Activated T-cell treated with anti-CD3 and anti-CD28 coated beads for 1 hour (primary cell): ENCODE measurements around the gene PTGER4.
"Not testable (repeated sequence)": the region's sequence is repeated elsewhere in the genome, so short reads cannot be mapped to it uniquely, and the experiment has no call there.

ENCODE experiments used
- DNase-seq: peaks from one replicate; pipeline ENCODE4 v3.0.0-alpha.2; 2020; ENCODE audit warnings: low read depth

PTGER4 gene

DNA sequence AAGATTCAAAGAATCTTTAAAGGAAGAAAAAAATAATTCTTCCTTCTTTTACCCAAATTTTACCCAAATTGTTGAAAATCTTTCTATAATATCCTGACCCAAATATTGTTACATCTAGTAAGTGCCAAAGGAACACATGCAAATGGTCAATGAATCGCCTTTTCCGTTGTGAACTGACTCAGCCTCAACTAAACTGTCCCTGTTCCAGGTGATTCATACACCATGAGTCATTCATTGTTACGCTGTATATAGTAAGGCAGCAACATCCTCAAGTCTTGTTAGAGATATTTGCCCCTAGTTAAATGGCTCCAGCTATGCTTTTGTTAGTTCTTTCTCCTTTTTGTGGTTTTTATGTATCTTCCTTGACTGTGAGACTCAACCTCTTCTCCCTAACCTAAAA is 9.7 kb downstream of the PTGER4 start:
- DNase-seq, result no peak

DNA sequence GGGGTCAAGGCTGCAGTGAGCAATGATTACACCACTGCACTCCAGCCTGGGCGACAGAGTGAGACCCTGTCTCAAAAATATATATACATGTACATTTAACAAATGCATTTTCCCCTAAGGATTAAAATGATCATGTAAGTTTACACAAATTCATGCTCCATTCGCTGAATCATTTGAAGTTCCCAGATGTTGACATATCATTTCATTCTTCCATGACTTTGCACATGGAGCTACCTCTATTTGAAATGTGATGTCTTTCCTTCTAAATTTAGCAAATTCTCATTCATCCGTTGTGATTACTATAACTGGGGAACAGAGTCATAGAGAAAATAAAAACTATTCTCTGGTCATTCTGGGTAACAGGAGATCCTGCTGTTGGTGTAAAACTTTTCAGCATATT is 10.6 kb downstream of the PTGER4 start:
- no peak for DNase-seq

DNA sequence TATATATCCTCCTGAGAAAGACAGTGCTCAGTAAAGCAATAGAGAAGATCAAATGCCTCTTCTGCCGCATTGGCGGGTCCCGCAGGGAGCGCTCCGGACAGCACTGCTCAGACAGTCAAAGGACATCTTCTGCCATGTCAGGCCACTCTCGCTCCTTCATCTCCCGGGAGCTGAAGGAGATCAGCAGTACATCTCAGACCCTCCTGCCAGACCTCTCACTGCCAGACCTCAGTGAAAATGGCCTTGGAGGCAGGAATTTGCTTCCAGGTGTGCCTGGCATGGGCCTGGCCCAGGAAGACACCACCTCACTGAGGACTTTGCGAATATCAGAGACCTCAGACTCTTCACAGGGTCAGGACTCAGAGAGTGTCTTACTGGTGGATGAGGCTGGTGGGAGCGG is 12.2 kb downstream of the PTGER4 start:
- no peak for DNase-seq

DNA sequence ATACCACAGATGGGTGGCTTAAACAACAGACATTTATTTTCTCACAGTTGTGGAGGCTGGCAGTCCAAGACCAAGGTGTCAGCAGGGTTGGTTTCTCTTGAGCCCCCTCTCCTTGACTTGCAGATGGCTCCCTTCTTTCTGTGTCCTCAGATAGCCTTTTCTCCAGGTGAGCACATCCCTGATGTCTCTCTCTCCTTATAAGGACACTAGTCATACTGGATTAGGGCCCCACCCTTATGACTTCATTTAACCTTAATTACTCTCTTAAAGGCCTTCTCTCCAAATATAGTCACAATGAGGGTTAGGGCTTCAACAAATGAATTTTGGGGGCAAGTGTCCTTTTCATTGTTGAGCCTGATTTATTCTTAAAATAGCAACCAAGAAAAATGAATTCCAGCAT is 14.7 kb downstream of the PTGER4 start:
- no peak for DNase-seq

DNA sequence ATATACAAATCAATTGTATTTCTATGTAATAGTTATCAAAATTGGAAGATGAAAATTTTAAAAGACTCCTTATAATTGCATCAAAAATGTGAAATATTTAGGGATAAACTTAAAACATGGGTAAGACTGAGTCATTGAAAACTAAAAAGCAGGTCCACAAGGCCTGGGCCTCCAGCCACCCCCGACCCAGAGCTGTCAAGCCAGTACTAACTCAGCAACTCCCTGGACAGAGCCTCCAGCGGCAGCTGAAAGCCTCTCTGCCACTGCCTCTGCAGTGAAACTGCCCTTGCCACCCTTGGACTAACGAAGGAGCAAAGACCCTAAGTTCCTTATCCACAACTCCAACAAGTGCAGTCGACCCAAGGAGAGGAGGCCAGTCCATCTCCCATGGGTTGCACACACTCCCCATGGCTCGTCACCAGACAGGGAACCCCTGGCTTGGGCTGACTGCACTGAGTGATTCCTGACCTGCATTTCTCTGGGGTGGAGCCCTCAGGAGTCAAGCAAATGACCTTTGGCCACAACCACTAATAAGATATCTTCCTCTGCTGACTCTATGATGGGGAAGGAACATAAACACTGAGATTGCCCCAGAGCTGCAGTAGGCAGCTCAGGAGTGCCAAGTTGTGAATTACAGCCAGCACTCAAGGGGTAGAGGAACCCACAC is 20.5 kb downstream of the PTGER4 start:
- DNase-seq, result no peak

DNA sequence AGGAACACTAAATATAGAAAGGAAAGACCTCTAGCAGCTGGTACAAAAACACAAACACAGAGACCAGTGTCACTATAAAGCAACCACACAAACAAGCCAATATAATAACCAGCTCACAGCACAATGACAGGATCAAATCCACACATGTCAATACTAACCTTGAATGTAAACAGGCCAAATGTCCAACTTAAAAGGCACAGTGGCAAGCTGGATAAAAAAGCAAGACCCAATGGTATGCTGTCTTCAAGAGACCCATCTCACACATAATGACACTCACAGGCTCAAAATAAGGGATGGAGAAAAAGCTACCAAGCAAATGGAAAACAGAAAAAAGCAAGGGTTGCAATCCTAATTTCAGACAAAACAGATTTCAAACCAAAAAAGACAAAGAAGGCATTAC is 22.3 kb downstream of the PTGER4 start:
- DNase-seq, result not testable (repeated sequence)

DNA sequence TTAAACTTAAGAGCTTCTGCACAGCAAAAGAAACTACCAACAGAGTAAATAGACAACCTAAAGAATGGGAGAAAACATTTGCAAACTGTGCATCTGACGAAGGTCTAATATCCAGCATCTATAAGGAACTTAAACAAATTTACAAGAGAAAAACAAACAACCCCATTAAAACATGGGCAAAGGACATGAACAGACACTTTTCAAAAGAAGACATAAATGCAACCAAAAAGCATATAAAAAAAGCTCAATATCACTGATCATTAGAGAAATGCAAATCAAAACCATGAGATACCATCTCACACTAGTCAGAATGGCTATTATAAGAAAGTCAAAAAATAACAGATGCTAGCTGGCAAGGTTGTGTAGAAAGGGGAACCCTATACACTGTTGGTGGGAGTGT is 25.8 kb downstream of the PTGER4 start:
- DNase-seq, result not testable (repeated sequence)

DNA sequence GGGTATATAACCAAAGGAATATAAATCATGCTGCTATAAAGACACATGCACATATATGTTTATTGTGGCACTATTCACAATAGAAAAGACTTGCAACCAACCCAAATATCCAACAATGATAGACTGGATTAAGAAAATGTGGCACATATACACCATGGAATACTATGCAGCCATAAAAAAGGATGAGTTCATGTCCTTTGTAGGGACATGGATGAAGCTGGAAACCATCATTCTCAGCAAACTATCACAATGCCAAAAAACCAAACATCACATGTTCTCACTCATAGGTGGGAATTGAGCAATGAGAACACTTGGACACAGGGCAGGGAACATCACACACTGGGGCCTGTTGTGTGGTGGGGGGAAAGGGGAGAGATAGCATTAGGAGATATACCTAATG is 30.9 kb downstream of the PTGER4 start:
- not testable (repeated sequence) for DNase-seq

DNA sequence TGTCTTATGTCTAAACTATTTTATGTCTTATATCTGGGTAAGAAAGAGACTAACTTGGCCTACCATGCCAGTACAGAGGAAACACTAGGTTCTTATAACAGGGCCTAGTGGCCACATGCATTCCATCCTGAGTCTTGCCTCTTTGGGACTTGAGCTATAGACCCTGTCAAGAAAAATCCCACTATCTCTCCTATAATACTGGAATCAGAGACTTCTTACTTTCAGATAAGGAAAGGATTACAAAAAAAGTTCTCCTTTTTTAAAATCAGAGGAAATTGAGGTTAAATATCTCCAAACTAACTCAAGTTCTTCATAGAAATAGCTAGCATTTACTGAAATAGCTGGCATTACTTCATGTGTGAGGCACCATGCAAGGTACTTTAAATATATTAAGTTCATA is 34.3 kb downstream of the PTGER4 start:
- DNase-seq, result no peak

DNA sequence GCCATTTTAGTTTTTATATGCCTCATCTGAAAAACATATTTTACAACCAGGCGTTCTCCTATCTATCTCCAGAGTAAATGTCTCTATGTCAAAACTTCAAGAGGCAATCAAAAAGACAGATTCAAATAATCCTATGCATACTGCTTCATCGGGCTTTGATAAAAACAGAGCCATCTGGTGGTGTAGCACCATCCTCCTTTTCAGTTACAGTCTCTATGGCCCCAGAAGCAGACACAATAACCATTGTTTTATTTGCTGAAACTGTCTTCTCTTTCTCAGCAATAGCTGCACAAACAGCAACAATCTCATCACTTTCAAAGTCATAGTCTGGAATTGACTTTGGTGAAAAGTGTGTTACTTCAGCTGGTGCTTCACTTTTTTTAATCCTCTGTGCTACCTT is 36.3 kb downstream of the PTGER4 start:
- no peak for DNase-seq

DNA sequence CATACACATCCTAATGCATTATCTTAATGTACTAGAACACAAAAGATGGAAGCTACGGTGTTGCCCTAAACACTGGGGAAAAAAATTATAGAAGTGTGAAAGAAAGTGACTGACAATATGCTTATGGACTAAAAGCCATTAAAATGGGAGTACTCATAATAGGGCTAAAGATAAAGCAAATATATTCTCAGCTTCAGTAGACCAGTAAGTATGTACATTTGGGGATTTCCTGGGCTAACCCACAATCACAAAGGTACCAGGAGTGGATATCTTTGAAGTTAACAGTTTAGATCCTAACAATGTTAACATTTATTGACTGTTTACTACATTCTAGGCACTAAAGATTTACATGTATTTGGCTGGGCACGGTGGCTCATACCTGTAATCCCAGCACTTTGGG is 36.9 kb downstream of the PTGER4 start:
- DNase-seq, result no peak

DNA sequence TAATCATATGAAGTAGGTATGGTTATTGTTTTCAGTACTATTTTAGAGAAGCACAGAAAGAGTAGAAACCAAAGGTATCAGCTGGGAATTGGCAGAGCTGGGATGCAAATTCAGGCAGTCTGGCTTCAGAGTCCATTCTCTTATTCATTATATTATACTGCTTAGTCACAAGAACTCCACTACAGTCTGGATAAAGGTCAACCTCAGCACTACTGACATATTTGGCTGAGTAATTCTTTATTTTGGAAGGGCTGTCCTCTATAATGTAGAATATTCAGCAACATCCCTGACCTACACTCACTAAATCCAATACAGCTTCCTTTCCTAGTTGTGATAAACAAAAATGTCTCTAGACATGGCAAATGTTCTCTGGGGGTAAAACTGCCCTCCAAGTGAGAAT is 37.6 kb downstream of the PTGER4 start:
- no peak for DNase-seq

DNA sequence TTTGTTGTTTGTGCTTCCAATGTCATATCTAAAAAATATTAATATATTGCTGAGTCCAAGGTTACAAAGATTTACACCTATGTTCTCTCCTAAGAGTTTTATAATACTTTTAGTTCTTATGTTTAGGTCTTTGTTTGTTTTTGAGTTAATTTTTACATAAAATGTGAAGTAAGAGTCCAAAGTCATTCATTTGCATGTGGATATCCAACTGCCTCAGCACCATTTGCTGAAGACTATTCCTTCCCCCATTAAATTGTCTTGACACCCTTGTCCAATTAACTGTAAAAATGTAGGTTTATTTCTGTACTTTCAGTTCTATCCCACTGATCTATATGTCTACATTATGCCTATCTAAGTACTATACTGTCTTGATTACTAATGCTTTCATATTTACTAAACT is 40.4 kb downstream of the PTGER4 start:
- DNase-seq, result no peak

DNA sequence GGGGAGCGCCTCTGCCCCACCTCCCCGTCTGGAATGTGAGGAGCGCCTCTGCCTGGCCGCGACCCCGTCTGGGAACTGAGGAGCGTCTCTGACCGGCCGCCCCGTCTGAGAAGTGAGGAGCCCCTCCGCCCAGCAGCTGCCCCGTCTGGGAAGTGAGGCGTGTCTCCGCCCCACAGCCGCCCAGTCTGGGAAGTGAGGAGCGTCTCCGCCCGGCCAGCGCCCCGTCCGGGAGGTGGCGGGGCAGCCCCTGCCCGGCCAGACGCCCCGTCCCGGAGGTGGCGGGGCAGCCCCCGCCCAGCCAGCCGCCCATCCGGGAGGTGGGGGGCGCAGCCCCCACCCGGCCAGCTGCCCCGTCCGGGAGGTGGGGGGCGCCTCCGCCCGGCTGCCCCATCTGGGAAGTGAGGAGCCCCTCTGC is 42.8 kb downstream of the PTGER4 start:
- DNase-seq, result not testable (repeated sequence)

DNA sequence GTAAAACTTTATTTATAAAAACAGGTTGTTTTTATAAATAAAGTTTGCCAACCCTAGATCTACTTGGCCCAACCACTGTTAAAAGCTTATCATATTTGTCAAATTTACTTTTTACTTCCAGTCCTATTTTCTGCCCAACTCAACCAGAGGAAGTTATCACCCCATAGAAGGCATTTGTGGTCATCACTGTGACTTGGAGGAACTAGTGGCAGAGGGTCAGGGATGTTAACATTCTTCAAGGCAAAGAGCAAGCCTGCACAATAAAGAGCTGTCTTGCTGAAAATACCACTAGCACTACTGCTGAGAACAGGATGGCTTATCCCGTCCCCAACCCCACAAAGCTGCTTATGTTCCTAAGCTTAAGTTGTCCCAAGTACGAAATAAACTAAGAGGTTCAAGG is 53.7 kb downstream of the PTGER4 start:
- DNase-seq, result no peak

DNA sequence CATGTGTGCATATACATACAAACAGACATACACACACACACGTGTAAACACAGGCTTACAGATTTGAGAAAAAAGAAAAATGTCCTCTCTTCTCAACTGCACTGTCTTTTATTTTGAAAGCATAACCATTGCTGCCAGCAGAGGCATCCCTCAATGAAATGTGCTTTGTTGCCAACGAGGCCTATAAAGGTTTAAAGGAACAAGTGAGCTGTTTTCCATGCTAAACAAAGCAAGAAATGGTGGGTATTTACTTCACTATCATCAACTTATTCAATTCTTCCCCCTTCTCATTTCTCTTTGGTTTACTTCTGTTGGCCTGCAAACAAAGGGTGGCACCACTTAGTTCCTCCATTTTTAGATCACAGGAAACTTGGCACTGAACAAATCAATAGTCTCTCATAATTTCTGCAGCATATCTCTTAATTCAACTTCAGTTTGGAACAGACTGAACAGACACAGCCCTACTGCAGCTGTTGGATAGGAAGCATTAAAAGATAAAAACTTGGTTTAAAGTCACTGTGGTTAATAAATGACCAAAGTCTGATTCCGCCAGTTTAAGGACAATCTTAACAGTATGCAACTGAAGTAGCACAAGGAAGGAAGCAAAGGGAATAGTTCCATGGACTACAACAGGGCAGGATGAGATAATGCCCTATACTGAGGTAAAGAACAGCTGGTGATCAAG is 54.3 kb downstream of the PTGER4 start:
- DNase-seq, result no peak

DNA sequence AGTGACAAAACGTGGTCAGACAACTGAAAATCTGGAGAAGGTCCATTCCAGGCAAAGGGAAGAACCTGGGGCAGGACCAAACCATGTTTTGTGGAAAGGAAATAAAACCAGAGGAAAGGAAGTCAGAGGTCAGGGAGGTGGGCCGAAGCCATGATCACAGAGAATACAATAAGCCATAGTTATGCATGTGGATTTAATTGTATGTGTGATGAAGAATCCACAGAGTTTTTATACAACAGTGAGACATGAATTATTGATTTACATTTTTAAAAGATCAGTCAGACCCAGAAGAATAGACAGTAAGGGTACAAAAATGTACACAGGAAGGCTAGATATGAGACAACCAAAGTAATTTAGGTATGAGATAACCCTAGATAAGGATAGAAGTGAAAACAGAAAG is 55.3 kb downstream of the PTGER4 start:
- DNase-seq, result no peak

DNA sequence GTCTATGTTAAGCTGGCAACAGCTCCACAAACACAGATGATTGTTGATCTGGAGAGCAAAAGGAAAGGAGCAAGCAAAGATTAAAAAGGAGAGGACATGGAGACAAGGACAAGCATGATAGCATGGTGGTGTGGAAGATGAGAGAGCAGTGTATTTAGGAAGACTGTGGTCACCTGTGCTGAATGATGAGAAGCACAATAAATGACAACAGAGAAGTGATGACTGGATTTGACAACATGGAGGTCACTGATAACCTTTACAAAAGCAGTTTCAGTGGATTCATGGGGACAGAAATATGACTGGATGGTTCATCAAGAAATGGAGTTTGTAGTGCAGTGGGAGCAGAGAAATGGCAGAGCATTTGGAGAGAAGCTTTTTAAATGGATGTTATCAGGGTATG is 55.9 kb downstream of the PTGER4 start:
- DNase-seq, result no peak

DNA sequence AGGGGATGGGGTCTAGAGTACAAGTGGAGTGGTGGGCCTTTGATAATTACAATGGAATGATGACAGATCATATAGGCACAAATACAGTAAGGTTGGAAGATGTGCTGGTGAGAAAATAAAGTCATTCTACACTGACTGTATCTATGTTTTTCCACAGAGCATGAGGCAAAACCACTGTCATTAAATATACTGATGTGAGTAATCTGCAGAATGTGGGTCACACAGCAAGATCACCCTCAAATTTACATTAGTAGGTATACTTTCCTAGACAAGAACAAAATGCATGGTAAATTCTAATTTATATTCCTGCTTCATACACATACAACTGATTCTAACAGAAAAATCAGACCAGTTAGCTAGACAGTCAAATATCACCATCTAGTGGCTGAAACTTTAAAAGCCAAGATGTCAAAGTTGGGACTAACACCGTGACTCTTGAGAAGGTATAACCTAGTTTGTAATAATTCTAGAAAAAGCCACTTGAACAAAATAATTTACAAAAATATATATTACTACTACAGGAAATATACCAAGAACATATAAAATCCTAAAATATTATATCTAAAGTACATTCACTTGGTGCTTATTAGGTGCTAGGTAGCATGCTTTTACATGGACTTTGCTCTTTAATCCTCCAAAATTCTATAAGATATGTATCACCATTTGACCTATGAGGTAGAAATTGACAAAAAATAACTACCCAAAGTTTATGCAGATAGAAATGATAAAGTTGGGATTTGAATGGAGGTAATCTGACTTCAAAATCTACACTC is 56.6 kb downstream of the PTGER4 start:
- no peak for DNase-seq

DNA sequence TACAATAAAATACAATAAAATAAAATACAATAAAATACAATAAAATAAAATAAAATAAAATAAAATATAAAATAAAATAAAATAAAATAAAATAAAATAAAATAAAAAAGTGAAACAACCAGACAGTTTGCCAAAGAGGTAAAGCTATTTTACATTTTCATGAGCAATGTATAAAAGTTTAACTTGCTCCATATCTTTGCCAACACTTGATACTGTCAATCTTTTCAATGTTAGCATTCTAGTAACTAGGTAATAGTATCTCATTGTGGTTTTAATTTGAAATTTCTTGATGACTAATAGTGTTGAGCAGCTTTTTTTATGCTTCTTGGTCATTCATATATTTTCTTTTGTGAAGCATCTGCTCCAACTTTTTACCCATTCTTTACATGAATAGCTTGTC is 58.8 kb downstream of the PTGER4 start:
- no peak for DNase-seq
